ENCODE measurements around the gene SKAP2.

Gene SKAP2

GRCh38 chr7:26759108-26759507 is 105.3 kb downstream of the SKAP2 start:
- DNase-seq = no peak

- no peak for DNase-seq
Measured at GRCh38 chr7:26743205-26743604, 121.2 kb downstream of the SKAP2 start.

- no peak for DNase-seq
Measured at GRCh38 chr7:26735976-26736600, 128.3 kb downstream of the SKAP2 start.

- DNase-seq = no peak
Measured at GRCh38 chr7:26729150-26729775, 135.1 kb downstream of the SKAP2 start.

GRCh38 chr7:26726051-26726450 is 138.3 kb downstream of the SKAP2 start:
- DNase-seq = no peak

GRCh38 chr7:26724795-26725194 is 139.6 kb downstream of the SKAP2 start:
- no peak for DNase-seq

GRCh38 chr7:26723129-26723528 is 141.3 kb downstream of the SKAP2 start:
- no peak for DNase-seq

- no peak for DNase-seq
Measured at GRCh38 chr7:26721450-26721849, 142.9 kb downstream of the SKAP2 start.

GRCh38 chr7:26718063-26718462 is 146.3 kb downstream of the SKAP2 start:
- DNase-seq = no peak

- DNase-seq = no peak
Measured at GRCh38 chr7:26714438-26714837, 150.0 kb downstream of the SKAP2 start.

GRCh38 chr7:26714006-26714405 is 150.4 kb downstream of the SKAP2 start:
- DNase-seq = no peak

- DNase-seq = no peak
Measured at GRCh38 chr7:26709210-26709990, 155.0 kb downstream of the SKAP2 start.

- DNase-seq = peak; percentile 93
Measured at GRCh38 chr7:26705567-26705966, 158.8 kb downstream of the SKAP2 start.

GRCh38 chr7:26704786-26705185 is 159.6 kb downstream of the SKAP2 start:
- DNase-seq = no peak

GRCh38 chr7:26704036-26704435 is 160.4 kb downstream of the SKAP2 start:
- DNase-seq = no peak

- DNase-seq = no peak
Measured at GRCh38 chr7:26700893-26701292, 163.5 kb downstream of the SKAP2 start.

GRCh38 chr7:26700386-26700785 is 164.0 kb downstream of the SKAP2 start:
- DNase-seq = no peak

GRCh38 chr7:26699766-26700165 is 164.6 kb downstream of the SKAP2 start:
- DNase-seq = no peak

- no peak for DNase-seq
Measured at GRCh38 chr7:26698806-26699205, 165.6 kb downstream of the SKAP2 start.

GRCh38 chr7:26698194-26698593 is 166.2 kb downstream of the SKAP2 start:
- DNase-seq = no peak

GRCh38 chr7:26696978-26697377 is 167.4 kb downstream of the SKAP2 start:
- DNase-seq = no peak

GRCh38 chr7:26696161-26696560 is 168.2 kb downstream of the SKAP2 start:
- DNase-seq = no peak

GRCh38 chr7:26694713-26695112 is 169.7 kb downstream of the SKAP2 start:
- DNase-seq = no peak

- DNase-seq = no peak
Measured at GRCh38 chr7:26694141-26694540, 170.2 kb downstream of the SKAP2 start.
